ENCODE data around the gene MRAP2. TPM values are rescaled to one million over a fixed set of nuclear protein-coding genes. Genes with fewer than 3 reads are reported as not detected.

The MRAP2 gene
- total and polyA plus RNA-seq, 2 experiments from 2014 or later, result 6.1 to 13.5 TPM

DNA sequence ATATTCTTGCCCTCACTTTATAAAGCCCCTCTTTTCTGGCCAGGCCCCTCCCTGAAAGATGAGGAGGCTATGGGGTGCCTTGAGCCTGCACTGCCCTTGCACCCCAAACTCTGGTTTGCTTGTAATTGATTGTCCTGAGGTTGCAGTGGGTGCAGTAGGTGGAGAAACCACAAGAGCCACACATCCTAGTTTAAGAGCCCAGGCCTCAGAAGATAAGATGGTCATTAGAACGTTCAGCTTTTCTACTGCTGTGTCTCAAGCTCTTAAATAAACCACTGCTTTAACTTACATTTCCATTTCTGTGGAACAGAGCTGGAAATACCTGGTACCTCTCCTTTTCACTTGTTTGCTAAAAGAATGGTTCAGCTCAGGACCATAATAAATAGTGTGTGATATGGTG is 9.0 kb downstream of the MRAP2 start:
- H4K20me1 ChIP-seq (replicated peaks; ENCODE audit: insufficient read depth), result no peaks in the 10 kb centered on the region
- DNase-seq (ENCODE audit: low spot score) (no peak), ATAC-seq (no peak)
- Mint-ChIP-seq H3K4me3 (no peak overlapping the region), H3K9me3 (peaks cover 37% of the 10 kb centered on the region), H3K36me3 (ENCODE audit: low read depth) (peaks cover 34% of the 10 kb centered on the region), H3K27me3 (ENCODE audit: insufficient read depth, low read depth, poor library complexity) (peaks cover 8% of the 10 kb centered on the region), H3K27ac (no peak overlapping the region), H3K4me1 (no peaks in the 10 kb centered on the region)
- H3F3A ChIP-seq (replicated peaks; ENCODE audit: low read depth), result no peaks in the 10 kb centered on the region
- no peaks in the 10 kb centered on the region for H3K79me2 ChIP-seq (replicated peaks; ENCODE audit: insufficient read depth)
- no peak overlapping the region for H3K27ac ChIP-seq (ENCODE audit: low read depth)
- no peak for TF ChIP-seq ZNF331 (CRISPR knock-in tag; IDR thresholded peaks at IDR 0.05; ENCODE audit: low read depth)
- TF ChIP-seq STAT1 (IDR thresholded peaks at IDR 0.05; ENCODE audit: unreplicated experiment), result no peak
- no peak for TF ChIP-seq EZH2 (IDR thresholded peaks at IDR 0.05; ENCODE audit: low read depth, unreplicated experiment)
- TF ChIP-seq, protein P1, sequence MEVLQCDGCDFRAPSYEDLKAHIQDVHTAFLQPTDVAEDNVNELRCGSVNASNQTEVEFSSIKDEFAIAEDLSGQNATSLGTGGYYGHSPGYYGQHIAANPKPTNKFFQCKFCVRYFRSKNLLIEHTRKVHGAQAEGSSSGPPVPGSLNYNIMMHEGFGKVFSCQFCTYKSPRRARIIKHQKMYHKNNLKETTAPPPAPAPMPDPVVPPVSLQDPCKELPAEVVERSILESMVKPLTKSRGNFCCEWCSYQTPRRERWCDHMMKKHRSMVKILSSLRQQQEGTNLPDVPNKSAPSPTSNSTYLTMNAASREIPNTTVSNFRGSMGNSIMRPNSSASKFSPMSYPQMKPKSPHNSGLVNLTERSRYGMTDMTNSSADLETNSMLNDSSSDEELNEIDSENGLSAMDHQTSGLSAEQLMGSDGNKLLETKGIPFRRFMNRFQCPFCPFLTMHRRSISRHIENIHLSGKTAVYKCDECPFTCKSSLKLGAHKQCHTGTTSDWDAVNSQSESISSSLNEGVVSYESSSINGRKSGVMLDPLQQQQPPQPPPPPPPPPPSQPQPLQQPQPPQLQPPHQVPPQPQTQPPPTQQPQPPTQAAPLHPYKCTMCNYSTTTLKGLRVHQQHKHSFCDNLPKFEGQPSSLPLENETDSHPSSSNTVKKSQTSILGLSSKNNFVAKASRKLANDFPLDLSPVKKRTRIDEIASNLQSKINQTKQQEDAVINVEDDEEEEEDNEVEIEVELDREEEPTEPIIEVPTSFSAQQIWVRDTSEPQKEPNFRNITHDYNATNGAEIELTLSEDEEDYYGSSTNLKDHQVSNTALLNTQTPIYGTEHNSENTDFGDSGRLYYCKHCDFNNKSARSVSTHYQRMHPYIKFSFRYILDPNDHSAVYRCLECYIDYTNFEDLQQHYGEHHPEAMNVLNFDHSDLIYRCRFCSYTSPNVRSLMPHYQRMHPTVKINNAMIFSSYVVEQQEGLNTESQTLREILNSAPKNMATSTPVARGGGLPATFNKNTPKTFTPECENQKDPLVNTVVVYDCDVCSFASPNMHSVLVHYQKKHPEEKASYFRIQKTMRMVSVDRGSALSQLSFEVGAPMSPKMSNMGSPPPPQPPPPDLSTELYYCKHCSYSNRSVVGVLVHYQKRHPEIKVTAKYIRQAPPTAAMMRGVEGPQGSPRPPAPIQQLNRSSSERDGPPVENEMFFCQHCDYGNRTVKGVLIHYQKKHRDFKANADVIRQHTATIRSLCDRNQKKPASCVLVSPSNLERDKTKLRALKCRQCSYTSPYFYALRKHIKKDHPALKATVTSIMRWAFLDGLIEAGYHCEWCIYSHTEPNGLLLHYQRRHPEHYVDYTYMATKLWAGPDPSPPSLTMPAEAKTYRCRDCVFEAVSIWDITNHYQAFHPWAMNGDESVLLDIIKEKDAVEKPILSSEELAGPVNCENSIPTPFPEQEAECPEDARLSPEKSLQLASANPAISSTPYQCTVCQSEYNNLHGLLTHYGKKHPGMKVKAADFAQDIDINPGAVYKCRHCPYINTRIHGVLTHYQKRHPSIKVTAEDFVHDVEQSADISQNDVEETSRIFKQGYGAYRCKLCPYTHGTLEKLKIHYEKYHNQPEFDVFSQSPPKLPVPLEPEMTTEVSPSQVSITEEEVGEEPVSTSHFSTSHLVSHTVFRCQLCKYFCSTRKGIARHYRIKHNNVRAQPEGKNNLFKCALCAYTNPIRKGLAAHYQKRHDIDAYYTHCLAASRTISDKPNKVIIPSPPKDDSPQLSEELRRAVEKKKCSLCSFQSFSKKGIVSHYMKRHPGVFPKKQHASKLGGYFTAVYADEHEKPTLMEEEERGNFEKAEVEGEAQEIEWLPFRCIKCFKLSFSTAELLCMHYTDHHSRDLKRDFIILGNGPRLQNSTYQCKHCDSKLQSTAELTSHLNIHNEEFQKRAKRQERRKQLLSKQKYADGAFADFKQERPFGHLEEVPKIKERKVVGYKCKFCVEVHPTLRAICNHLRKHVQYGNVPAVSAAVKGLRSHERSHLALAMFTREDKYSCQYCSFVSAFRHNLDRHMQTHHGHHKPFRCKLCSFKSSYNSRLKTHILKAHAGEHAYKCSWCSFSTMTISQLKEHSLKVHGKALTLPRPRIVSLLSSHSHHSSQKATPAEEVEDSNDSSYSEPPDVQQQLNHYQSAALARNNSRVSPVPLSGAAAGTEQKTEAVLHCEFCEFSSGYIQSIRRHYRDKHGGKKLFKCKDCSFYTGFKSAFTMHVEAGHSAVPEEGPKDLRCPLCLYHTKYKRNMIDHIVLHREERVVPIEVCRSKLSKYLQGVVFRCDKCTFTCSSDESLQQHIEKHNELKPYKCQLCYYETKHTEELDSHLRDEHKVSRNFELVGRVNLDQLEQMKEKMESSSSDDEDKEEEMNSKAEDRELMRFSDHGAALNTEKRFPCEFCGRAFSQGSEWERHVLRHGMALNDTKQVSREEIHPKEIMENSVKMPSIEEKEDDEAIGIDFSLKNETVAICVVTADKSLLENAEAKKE (CRISPR knock-in tag; IDR thresholded peaks at IDR 0.05), result no peak
- no peak for TF ChIP-seq EZH2phosphoT487 (IDR thresholded peaks at IDR 0.05; ENCODE audit: unreplicated experiment)
- TF ChIP-seq, protein P2, sequence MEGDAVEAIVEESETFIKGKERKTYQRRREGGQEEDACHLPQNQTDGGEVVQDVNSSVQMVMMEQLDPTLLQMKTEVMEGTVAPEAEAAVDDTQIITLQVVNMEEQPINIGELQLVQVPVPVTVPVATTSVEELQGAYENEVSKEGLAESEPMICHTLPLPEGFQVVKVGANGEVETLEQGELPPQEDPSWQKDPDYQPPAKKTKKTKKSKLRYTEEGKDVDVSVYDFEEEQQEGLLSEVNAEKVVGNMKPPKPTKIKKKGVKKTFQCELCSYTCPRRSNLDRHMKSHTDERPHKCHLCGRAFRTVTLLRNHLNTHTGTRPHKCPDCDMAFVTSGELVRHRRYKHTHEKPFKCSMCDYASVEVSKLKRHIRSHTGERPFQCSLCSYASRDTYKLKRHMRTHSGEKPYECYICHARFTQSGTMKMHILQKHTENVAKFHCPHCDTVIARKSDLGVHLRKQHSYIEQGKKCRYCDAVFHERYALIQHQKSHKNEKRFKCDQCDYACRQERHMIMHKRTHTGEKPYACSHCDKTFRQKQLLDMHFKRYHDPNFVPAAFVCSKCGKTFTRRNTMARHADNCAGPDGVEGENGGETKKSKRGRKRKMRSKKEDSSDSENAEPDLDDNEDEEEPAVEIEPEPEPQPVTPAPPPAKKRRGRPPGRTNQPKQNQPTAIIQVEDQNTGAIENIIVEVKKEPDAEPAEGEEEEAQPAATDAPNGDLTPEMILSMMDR (conservative IDR thresholded peaks at IDR 0.05; ENCODE audit: low read depth in 2 of 2), result no peak
- TF ChIP-seq POLR2AphosphoS5 (IDR thresholded peaks at IDR 0.05; ENCODE audit: low read depth), result no peak
- no peak for TF ChIP-seq CREB1 (CRISPR knock-in tag; IDR thresholded peaks at IDR 0.05; ENCODE audit: low read depth)
- TF ChIP-seq JUNB (IDR thresholded peaks at IDR 0.05; ENCODE audit: unreplicated experiment), result no peak
- H3K9me2 ChIP-seq (ENCODE audit: insufficient read depth), result 0 out of 2 replicates have a peak, but pooled peaks cover 4% of the 10 kb centered on the region
- no peak overlapping the region for H2AFZ ChIP-seq
- peaks cover 15% of the 10 kb centered on the region for H3K36me3 ChIP-seq (ENCODE audit: insufficient read depth)
- H3K4me3 ChIP-seq, result no peak overlapping the region
- no peak overlapping the region for H3K4me2 ChIP-seq
- no peaks in the 10 kb centered on the region for H3K4me1 ChIP-seq (ENCODE audit: insufficient read depth)
- H3K27me3 ChIP-seq (ENCODE audit: insufficient read depth), result no peaks in the 10 kb centered on the region

Data from GM23338 (cell line).